DOHH2 (cell line): ENCODE data around the gene ATP5F1E.

Experiments
- H3F3A ChIP-seq: fragments of 200-600 bp; sonication (generic), shearing (Covaris generic); 2 replicates; pipeline ENCODE4 v1.6.0; 2016; ENCODE audit warnings: antibody characterized with exemption, mild to moderate bottlenecking; ENCODE audit not compliant: control insufficient read depth, insufficient read depth
- H3K27ac ChIP-seq: fragments of 200-600 bp; sonication (generic); 2 replicates; pipeline ENCODE4 v1.5.1; 2014; ENCODE audit warnings: low read depth, mild to moderate bottlenecking, low read length, moderate library complexity
- H3K27me3 ChIP-seq: fragments of 200-600 bp; sonication (generic); 2 replicates; pipeline ENCODE4 v1.6.1; 2014; ENCODE audit warnings: mild to moderate bottlenecking, low read length, mixed read lengths; ENCODE audit not compliant: control insufficient read depth
- H3K36me3 ChIP-seq: fragments of 200-600 bp; sonication (generic); 2 replicates; pipeline ENCODE4 v1.6.1; 2014; ENCODE audit warnings: mild to moderate bottlenecking, low read length, moderate library complexity, mixed read lengths; ENCODE audit not compliant: control insufficient read depth
- H3K4me1 ChIP-seq: fragments of 200-600 bp; sonication (generic); 2 replicates; pipeline ENCODE4 v1.6.1; 2014; ENCODE audit warnings: mild to moderate bottlenecking, low read length, mixed read lengths; ENCODE audit not compliant: control insufficient read depth
- H3K4me2 ChIP-seq: fragments of 200-600 bp; sonication (generic); 2 replicates; pipeline ENCODE4 v1.6.0; 2014; ENCODE audit warnings: mild to moderate bottlenecking, low read length, moderate library complexity
- H3K4me3 ChIP-seq: fragments of 200-600 bp; sonication (generic); 2 replicates; pipeline ENCODE4 v1.5.1; 2014; ENCODE audit warnings: mild to moderate bottlenecking, low read length, mixed read lengths
- H3K79me2 ChIP-seq: fragments of 200-600 bp; sonication (generic); 2 replicates; pipeline ENCODE4 v1.6.1; 2014; ENCODE audit warnings: mild to moderate bottlenecking, low read length, mixed read lengths; ENCODE audit not compliant: control insufficient read depth
- H3K9me2 ChIP-seq: fragments of 200-600 bp; sonication (generic); replicated peaks from 2 replicates; pipeline ENCODE4 v1.6.1; 2014; ENCODE audit warnings: mild to moderate bottlenecking, low read length, mixed read lengths; ENCODE audit not compliant: control insufficient read depth
- H3K9me3 ChIP-seq: fragments of 200-600 bp; sonication (generic); 2 replicates; pipeline ENCODE4 v1.6.1; 2014; ENCODE audit warnings: antibody characterized with exemption, low read length, mixed read lengths; ENCODE audit not compliant: control insufficient read depth, insufficient read depth
- H4K20me1 ChIP-seq: fragments of 200-600 bp; sonication (generic); 2 replicates; pipeline ENCODE4 v1.6.0; 2014; ENCODE audit warnings: low read depth, mild to moderate bottlenecking, antibody characterized with exemption, low read length, moderate library complexity; ENCODE audit not compliant: control insufficient read depth, insufficient read depth
- CTCF ChIP-seq: fragments of 200-600 bp; sonication (generic); IDR thresholded peaks from one replicate; pipeline ENCODE4 v1.5.1; 2014; ENCODE audit warnings: antibody characterized with exemption, mild to moderate bottlenecking, low read depth, low read length; ENCODE audit not compliant: poor library complexity, severe bottlenecking
- EZH2phosphoT487 ChIP-seq: fragments of 200-600 bp; sonication (generic); IDR thresholded peaks from 2 replicates; pipeline ENCODE4 v1.6.1; 2017; ENCODE audit warnings: borderline replicate concordance, mild to moderate bottlenecking, antibody characterized with exemption, low read length, moderate library complexity, mixed read lengths

Gene ATP5F1E

GRCh38 chr20:59004763-59005522 is 27.2 kb downstream of the ATP5F1E start:
- H4K20me1 ChIP-seq = peaks cover 16% of the 10 kb centered on the region; the same call in 1 of the 2 replicates
- H3K4me3 ChIP-seq = peak overlapping the region; percentile 84
- H3K4me2 ChIP-seq = peak overlapping the region; percentile 91
- no peaks in the 10 kb centered on the region for H3K9me2 ChIP-seq
- peak overlapping the region; percentile 88 for H3K27ac ChIP-seq
- peaks cover 9% of the 10 kb centered on the region for H3F3A ChIP-seq
- no peak for TF ChIP-seq CTCF
- H3K27me3 ChIP-seq = no peaks in the 10 kb centered on the region
- H3K36me3 ChIP-seq = peaks cover 57% of the 10 kb centered on the region
- peaks cover 55% of the 10 kb centered on the region for H3K4me1 ChIP-seq
- H3K79me2 ChIP-seq = peaks cover 58% of the 10 kb centered on the region
- no peaks in the 10 kb centered on the region for H3K9me3 ChIP-seq

- no peaks in the 10 kb centered on the region for H3K9me2 ChIP-seq
- H3K4me3 ChIP-seq = peak overlapping the region; percentile 84
- peaks cover 51% of the 10 kb centered on the region for H3K4me1 ChIP-seq
- H3K27ac ChIP-seq = peak overlapping the region; percentile 88
- H3K4me2 ChIP-seq = peak overlapping the region; percentile 91
- peaks cover 59% of the 10 kb centered on the region for H3K36me3 ChIP-seq
- no peak for TF ChIP-seq CTCF
- H3K27me3 ChIP-seq = no peaks in the 10 kb centered on the region
- H3F3A ChIP-seq = peaks cover 9% of the 10 kb centered on the region
- H3K9me3 ChIP-seq = no peaks in the 10 kb centered on the region
- peaks cover 58% of the 10 kb centered on the region for H3K79me2 ChIP-seq
- peaks cover 16% of the 10 kb centered on the region; the same call in 1 of the 2 replicates for H4K20me1 ChIP-seq
These were observed 27.7 kb downstream of the ATP5F1E start for GRCh38 chr20:59004493-59004762.

GRCh38 chr20:59003836-59004492 is 28.2 kb downstream of the ATP5F1E start:
- no peaks in the 10 kb centered on the region for H3K9me2 ChIP-seq
- H3K4me2 ChIP-seq = peak overlapping the region; percentile 91
- TF ChIP-seq CTCF = no peak
- TF ChIP-seq EZH2phosphoT487 = no peak
- H3K4me3 ChIP-seq = peak overlapping the region; percentile 84
- H3K27me3 ChIP-seq = no peaks in the 10 kb centered on the region
- H3F3A ChIP-seq = peaks cover 9% of the 10 kb centered on the region
- H3K79me2 ChIP-seq = peaks cover 58% of the 10 kb centered on the region
- peaks cover 48% of the 10 kb centered on the region for H3K4me1 ChIP-seq
- no peaks in the 10 kb centered on the region for H3K9me3 ChIP-seq
- peaks cover 64% of the 10 kb centered on the region for H3K36me3 ChIP-seq
- peak overlapping the region; percentile 88 for H3K27ac ChIP-seq
- peaks cover 16% of the 10 kb centered on the region; the same call in 1 of the 2 replicates for H4K20me1 ChIP-seq
